Measurements from ENCODE around the gene ZC3H8.

Gene ZC3H8

DNA sequence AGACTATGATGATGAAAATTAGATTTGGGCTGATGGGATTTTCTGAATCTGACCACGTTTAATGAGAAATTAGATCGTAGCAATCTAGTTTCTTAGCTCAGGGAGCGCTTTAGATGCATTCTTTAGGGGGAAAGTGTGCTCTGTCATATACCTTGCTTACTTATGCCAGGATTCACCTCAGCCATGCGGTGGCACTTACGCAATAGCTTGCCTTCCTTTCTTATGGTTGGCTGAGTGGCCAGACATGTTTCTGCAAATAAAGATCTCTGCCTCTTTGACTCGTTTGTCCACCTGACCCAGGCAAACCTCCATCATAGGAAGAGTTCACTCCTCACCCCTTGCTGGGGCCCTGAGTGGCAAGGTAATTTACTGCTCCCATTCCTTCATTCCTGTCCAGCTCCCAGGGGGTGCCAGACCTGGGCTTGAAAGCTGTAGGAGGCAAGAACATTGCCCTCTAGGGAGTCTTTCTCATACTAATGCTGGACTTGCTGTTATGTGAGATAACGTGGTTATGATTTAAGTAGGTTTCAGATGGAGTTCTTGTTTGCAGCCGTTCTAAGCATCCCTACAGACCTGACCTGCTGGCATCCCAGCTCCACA, 59.6 kb downstream of the ZC3H8 start:
- no peak for DNase-seq (ENCODE audit: low read depth)

DNA sequence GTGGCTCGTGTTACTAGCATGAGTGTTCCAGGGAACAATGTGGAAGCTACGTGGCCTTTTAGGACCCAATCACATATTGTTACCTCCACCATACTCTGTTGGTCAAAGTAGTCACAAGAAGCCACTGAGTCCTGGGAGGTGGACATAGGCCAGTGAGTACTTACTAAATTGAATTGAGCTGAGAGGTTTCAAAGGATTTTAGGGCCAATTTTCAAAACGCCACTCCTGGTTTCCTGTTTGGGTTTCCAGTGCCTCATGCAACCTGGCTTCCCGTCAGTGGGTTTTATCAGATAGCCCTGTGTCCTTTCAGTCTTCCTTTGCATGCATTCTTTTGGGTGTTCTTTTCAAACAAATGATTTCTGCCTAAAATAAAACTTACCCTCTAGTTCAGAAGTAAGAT, 60.4 kb downstream of the ZC3H8 start:
- no peak for DNase-seq (ENCODE audit: low read depth)

GRCh38 chr2:112194028-112194427, 60.8 kb downstream of the ZC3H8 start:
- no peak for DNase-seq (ENCODE audit: low read depth)

- no peak for DNase-seq (ENCODE audit: low read depth)
Measured at GRCh38 chr2:112189001-112189556, 65.8 kb downstream of the ZC3H8 start.

DNA sequence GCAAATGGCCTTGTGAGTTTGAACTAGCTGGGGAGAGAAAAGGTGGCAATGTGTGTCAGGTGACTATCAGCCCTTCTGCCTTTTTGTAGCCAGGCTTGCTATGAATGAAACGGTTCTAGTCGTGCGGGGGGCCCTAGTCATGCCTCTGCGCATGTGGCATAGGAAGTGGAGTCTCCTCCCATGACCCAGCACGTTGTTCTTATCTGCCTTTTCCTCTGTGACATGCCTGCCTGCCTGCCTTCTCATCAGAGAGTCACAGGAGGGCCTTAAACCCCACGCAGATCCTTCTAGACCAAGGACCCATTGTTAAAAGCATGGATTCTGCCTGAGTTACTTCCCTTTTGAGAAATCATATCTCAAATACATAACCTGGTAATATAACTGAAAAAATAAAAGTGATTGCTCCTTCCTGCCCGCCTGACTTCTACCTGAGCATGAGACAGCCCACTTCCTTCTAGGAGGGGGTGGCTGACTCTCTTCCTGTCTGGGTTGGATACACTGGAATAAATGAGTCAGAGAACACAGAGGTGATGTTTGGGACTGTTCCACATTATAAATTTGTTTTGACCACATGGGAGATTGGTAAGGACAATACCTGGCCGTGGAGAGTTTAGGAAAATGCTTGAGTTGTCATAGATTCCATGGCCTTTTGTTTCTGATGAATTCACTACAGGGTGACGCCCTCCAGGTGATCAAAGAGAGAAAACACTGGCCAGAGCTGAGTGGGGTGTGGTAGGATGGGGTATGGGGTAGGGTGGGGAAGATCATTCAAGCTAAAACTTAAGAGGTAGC, 66.8 kb downstream of the ZC3H8 start:
- DNase-seq (ENCODE audit: low read depth) = peak; percentile 64

DNA sequence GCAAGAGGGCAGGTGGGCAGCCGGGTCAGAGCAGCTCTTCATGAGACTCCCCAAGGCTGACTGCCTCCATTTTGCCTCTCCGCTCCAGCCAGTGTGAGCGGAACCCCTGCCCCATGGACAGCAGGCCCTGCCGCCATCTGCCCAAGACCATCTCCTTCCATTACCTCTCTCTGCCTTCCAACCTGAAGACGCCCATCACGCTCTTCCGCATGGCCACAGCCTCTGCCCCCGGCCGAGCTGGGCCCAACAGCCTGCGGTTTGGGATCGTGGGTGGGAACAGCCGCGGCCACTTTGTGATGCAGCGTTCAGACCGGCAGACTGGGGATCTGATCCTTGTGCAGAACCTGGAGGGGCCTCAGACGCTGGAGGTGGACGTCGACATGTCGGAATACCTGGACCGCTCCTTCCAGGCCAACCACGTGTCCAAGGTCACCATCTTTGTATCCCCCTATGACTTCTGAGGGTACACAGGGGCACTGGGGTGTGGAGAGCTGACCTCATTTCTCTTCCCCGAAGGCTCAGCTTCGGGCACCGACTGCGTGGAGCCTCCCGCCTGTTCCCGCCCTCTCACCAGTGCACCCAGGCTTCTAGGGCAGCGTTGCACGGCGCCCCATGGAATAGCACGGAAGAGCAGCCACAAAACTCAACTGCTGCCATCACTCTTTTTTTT, 67.7 kb downstream of the ZC3H8 start:
- DNase-seq (ENCODE audit: low read depth) = no peak

DNA sequence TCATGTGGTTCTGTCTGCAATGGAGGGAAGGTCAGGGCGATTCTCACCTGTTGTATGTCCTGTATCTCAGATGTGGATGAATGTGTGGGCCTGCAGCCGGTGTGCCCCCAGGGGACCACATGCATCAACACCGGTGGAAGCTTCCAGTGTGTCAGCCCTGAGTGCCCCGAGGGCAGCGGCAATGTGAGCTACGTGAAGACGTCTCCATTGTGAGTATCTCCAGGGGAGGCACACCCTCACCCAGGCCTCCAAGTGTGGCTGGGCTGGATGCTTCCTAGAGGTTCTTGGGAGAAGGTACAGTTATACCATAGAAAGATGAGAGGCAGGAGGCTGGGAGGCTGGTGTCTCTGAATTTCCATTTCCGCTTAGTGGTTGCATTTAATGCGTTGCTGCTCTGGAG, 69.7 kb downstream of the ZC3H8 start:
- no peak for DNase-seq (ENCODE audit: low read depth)

DNA sequence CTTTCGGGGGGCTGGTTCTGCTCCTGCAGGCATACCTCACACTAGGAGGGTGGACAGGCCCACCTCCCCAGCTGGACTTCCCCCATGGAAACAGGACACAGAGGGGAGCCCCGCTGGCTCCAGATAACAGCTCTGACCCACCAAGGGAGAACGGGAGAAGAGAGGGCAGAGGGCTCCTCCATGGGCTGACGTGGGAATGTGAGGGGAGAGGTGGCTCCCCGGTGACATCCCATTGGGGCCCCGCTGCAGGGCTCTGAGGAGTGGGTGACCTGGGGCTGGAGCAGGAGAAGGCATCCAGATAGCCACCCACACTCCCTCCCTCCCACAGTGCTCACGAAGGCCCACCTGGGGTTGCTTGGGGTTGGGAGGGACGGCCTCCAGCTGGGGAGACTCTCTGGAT, 70.7 kb downstream of the ZC3H8 start:
- no peak for DNase-seq (ENCODE audit: low read depth)

GRCh38 chr2:112183327-112184025, 71.4 kb downstream of the ZC3H8 start:
- DNase-seq (ENCODE audit: low read depth) = no peak

DNA sequence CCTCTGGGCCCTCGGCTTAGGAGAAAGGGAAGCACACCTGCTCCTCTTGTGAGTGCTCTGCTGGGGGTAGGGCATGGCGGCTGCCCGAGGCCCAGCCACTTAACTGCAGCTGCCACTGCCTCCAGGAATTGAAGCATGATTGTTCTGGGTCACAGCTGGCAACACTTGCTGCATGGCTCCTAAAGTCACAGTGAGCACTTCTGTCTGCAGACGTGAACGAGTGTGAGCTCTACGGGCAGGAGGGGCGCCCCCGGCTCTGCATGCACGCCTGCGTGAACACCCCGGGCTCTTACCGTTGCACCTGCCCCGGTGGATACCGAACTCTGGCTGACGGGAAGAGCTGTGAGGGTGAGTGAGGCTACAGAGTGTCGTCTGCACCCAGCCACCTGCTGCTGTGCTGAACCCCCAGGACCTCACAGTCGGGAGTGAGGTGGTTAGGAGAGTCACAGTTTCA, 72.2 kb downstream of the ZC3H8 start:
- peak; percentile 49 for DNase-seq (ENCODE audit: low read depth)

GRCh38 chr2:112181571-112182290, 73.1 kb downstream of the ZC3H8 start:
- DNase-seq (ENCODE audit: low read depth) = peak; percentile 56

- DNase-seq (ENCODE audit: low read depth) = no peak
Measured at GRCh38 chr2:112175958-112176573, 78.8 kb downstream of the ZC3H8 start.

- DNase-seq (ENCODE audit: low read depth) = no peak
Measured at GRCh38 chr2:112175333-112175732, 79.5 kb downstream of the ZC3H8 start.

DNA sequence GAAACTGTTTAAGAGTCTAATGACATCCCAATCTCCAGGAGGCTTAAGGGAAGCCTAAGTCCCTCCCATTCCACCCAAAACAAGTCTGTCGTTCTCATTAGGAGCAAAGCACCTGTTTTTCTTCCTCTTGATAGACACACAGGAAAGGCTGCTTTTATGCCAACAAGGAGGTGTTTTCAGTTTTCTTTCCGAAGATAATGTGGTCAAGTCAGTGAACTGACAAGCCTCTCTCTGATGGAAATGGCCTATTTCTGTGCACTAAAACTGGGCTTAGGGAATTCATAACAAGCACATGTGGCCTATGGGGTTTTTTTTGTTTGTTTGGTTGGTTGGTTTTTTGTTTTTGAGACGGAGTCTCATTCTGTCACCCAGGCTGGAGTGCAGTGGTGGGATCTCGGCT, 80.5 kb downstream of the ZC3H8 start:
- DNase-seq (ENCODE audit: low read depth) = no peak

- no peak for DNase-seq (ENCODE audit: low read depth)
Measured at GRCh38 chr2:112173646-112174319, 81.1 kb downstream of the ZC3H8 start.

GRCh38 chr2:112170495-112170894, 84.3 kb downstream of the ZC3H8 start:
- no peak for DNase-seq (ENCODE audit: low read depth)

- DNase-seq (ENCODE audit: low read depth) = no peak
Measured at GRCh38 chr2:112168422-112169124, 86.3 kb downstream of the ZC3H8 start.

- no peak for DNase-seq (ENCODE audit: low read depth)
Measured at GRCh38 chr2:112166806-112167499, 87.9 kb downstream of the ZC3H8 start.

GRCh38 chr2:112165296-112165695, 89.5 kb downstream of the ZC3H8 start:
- no peak for DNase-seq (ENCODE audit: low read depth)

All from activated T-cell treated with anti-CD3 and anti-CD28 coated beads for 1 hour (primary cell).